Activated CD4-positive, alpha-beta memory T cell treated with anti-CD3 and anti-CD28 coated beads, Interleukin-2, amount 10 ng/mL, durations not matched to agents 7 days and 5 days (primary cell): ENCODE data around the gene HOXC13. TPM values are rescaled to one million over a fixed set of nuclear protein-coding genes. Genes with fewer than 3 reads are reported as not detected.
A peak's percentile ranks its signal among the peaks of the same experiment; 100 is the strongest.

ENCODE experiments used
- CTCF ChIA-PET: fragments of 350-600 bp; sonication (Branson Sonifier 250); formaldehyde crosslinking; loops from one replicate; lab custom pipeline; 2021; ENCODE audit warnings: antibody characterized with exemption, inconsistent platforms; lab: Charles Lee
- POLR2A ChIA-PET: fragments of 350-600 bp; sonication (Branson Sonifier 250); formaldehyde crosslinking; loops from one replicate; lab custom pipeline; 2021; ENCODE audit warnings: antibody characterized with exemption; lab: Charles Lee
- DNase-seq: peaks from one replicate; pipeline ENCODE4 v3.0.0-alpha.2; 2020
- H3K27ac Mint-ChIP-seq: one replicate; pipeline ENCODE4 v1.8.0; 2021; ENCODE audit warnings: mild to moderate bottlenecking, mixed read lengths
- H3K27me3 Mint-ChIP-seq: one replicate; pipeline ENCODE4 v1.8.0; 2021; ENCODE audit warnings: mixed read lengths
- H3K36me3 Mint-ChIP-seq: one replicate; pipeline ENCODE4 v1.8.0; 2021; ENCODE audit warnings: low read depth, mixed read lengths
- H3K4me1 Mint-ChIP-seq: one replicate; pipeline ENCODE4 v1.8.0; 2021; ENCODE audit warnings: mixed read lengths
- H3K4me3 Mint-ChIP-seq: one replicate; pipeline ENCODE4 v1.8.0; 2021; ENCODE audit warnings: mild to moderate bottlenecking, mixed read lengths
- H3K9me3 Mint-ChIP-seq: one replicate; pipeline ENCODE4 v1.8.0; 2021; ENCODE audit warnings: mixed read lengths
- total RNA-seq, 2 experiments: library from RNA; stranded (reverse); gene quantifications; one replicate each; pipeline ENCODE4 v1.2.3, GENCODE V29; 2021

HOXC13 gene
- total RNA-seq, 2 experiments from 2014 or later: not detected

DNA sequence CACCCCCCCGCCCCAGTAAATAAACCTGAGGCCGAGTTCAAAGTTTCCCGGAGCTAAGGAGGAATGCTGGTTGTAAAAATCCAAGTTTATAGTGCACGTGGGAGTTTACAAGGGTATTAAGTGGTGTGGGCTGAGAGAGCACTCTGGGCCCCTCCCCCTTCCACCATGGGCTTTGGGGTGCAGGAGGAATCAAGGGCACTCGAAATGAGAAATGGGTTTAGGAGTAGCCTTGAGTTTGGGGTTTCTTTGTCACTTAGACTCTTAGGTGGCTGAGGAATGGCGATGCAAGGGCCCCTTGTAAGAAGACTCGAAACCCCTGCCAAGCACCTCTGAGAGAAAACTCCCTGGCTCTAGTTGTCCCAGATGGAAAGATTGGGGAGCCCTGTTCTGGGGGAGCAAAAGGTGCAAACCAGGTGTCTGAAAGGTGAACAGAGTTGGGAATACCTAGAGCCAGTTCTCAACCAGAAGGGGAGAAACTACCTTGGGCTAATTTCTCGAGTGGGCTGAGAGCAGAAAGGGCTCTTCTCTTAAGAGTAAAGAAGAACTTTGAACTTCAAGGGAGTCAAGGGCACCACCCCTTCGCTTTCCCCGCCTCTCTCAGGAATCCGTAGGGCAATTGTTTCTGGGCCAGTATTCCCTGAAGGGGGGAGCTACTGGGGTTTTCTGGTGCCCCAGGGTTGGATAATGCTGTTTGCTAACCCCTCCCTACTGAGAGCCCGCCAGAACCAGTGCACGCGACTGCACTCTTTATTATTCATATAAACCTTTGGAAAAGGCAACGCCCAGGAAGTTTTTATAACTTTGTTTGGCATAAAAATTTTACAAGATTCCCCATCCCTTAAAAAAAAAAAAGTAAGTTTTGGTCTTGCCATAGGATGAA, 40.1 kb downstream of the HOXC13 start:
- Mint-ChIP-seq H3K27me3 (peaks cover 94% of the 10 kb centered on the region), H3K27ac (no peak overlapping the region), H3K9me3 (no peaks in the 10 kb centered on the region), H3K4me1 (peaks cover 7% of the 10 kb centered on the region), H3K36me3 (peaks cover 6% of the 10 kb centered on the region), H3K4me3 (no peak overlapping the region)
- no peak for DNase-seq
- CTCF ChIA-PET: no interaction called here
- POLR2A ChIA-PET: no interaction called here

GRCh38 chr12:53980104-53980801, 41.6 kb downstream of the HOXC13 start:
- ChIA-PET CTCF (interaction anchor here (1.5 kb wide), 1 partner anchor 222 kb away, joined by 3 read pairs; no protein-coding TSS in a partner anchor), POLR2A (interaction anchor here (1.3 kb wide), 1 partner anchor 45 kb away, joined by 3 read pairs; no protein-coding TSS in a partner anchor)
- DNase-seq: no peak
- Mint-ChIP-seq H3K27me3 (peaks cover 96% of the 10 kb centered on the region), H3K4me3 (no peak overlapping the region), H3K4me1 (peaks cover 9% of the 10 kb centered on the region), H3K9me3 (no peaks in the 10 kb centered on the region), H3K27ac (no peak overlapping the region), H3K36me3 (peaks cover 10% of the 10 kb centered on the region)

DNA sequence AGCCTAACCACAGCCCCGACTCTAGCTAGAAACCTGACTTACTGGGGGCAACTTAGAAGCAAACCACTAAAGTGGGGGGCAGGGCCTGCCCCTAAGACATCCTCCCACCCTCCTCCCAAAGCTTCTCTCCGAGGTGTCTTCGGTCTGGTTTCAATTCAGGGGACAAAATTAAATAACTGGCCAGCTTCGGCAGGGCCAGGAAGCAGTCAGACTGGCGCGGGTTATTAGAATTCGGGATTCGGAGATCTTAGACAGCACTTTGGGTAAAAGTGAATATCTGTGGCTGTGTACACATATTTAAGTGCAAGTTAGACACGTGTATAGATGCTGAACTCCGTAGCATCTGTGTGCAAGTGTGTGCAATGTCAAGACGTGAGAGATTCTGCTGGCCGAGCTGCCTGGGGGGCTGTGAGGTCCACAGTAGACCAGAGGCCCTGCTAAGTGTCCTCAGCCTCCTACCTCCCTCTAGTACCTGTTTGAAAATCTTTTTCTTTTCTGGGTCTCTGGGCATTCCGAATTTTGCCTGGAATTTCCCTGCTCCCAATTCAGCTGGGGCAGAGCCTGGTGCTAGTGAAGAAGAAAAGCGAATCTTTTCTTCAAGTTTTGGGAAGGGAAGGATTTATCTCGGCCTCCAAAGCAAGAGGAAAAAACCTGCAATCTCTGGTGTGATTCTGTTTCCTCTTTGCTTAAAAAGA, 42.3 kb downstream of the HOXC13 start:
- Mint-ChIP-seq H3K9me3 (no peaks in the 10 kb centered on the region), H3K27me3 (peaks cover 95% of the 10 kb centered on the region), H3K27ac (no peak overlapping the region), H3K4me1 (peaks cover 10% of the 10 kb centered on the region), H3K4me3 (no peak overlapping the region), H3K36me3 (peaks cover 4% of the 10 kb centered on the region)
- no peak for DNase-seq
- ChIA-PET CTCF (interaction anchor here (1.5 kb wide), 1 partner anchor 221 kb away, joined by 3 read pairs; no protein-coding TSS in a partner anchor), POLR2A (interaction anchor here (1.3 to 1.5 kb wide), 2 partner anchors 27 to 44 kb away, joined by 3 read pairs; partner anchors contain the start of gene HOXC12)

DNA sequence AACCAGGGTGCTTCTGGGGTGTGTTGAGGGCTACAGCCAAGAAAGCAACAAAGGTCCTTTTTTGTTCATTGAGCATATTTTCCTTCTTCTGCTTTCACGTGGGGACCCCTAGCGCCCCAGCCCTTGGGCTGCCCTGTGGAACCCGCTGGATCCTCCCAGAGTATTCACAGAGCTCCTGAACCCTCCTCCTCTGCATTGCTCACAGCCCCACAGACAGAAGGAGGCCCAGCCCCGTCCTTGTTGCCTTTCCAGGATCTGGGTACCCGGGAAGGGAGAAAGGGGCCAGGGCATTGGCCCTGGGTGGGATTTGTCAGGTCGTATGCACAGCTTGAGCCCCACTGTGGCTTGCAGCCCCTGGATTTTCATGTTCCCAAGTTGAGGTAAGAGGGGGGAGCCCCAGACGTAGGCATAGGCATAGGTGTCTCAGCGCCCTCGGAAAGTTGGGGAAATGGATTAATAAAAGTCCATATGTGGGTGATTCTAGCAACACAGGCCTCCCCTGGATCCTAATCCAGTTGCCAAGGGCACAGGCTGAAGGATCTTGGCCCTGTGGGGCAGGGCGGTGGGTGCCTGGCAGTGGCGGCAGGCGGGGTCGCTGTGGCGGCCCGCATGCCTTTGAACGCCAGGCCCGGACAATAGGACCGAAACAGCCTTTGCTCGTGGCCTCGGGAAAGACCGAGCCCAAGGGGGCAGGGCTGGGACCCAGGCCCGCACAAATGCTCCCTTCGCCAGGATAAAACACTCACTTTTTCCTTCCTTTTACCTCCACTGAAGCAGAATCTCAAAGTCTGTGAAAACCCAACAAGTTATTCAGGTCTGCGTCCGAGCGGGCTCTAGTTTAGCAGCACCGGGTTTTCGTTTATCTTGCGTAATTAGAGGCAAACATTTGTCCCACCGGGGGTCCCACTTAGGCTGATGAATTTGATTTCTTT, 43.3 kb downstream of the HOXC13 start:
- Mint-ChIP-seq H3K27ac (no peak overlapping the region), H3K27me3 (peaks cover 94% of the 10 kb centered on the region), H3K4me1 (peaks cover 17% of the 10 kb centered on the region), H3K9me3 (no peaks in the 10 kb centered on the region), H3K4me3 (no peak overlapping the region), H3K36me3 (peaks cover 4% of the 10 kb centered on the region)
- DNase-seq: no peak
- ChIA-PET CTCF (interaction anchor here (1.5 kb wide), 1 partner anchor 220 kb away, joined by 3 read pairs; no protein-coding TSS in a partner anchor), POLR2A (interaction anchor here (1.3 to 1.5 kb wide), 2 partner anchors 28 to 43 kb away, joined by 3 read pairs; partner anchors contain the start of gene HOXC12)

DNA sequence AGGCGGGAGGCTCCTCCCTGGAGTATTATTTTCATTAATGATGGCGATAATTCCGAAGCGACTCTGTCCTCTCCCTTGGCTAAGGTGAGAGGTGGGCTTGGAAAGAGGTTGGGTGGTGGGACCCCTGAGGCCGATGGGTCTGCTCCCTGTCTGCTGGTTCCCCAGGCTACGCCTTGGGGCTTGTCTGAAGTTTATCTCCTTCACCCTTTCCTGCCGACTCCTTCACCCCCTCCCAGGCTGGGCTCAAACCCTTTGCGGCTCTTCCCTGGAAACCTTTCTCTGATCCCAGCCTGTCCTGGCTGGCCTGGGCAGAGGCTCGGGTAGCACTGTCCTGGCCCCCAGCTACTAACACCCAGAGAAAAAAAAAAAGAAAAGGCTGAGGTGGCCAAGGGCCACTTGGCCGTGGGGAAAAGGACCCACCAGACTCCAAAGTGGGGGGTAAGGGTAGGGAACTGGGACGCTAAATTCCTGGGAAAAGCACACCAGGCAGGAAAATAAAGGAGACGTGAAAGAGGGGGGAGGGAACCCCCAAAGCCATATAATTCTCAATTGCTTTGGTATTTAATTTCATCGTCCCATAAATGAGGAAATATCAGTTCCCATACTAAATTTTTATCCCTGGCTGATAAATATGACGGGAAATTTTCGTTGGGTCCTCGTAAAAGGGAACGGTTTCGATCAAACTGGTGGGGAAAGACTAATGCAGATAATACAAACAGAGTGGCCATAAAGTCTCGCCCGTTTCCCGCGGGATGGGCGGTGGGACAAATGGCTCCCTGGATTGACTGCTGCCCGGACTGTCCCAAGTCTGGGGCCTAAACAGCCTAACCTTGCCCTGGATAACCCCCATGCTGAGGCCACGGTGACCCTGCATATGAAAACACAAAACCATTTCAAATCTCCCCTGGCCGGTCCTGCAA, 44.3 kb downstream of the HOXC13 start:
- Mint-ChIP-seq H3K4me3 (no peak overlapping the region), H3K27me3 (peaks cover 94% of the 10 kb centered on the region), H3K4me1 (peaks cover 17% of the 10 kb centered on the region), H3K9me3 (no peaks in the 10 kb centered on the region), H3K36me3 (peaks cover 4% of the 10 kb centered on the region), H3K27ac (peak overlapping the region; percentile 3)
- no peak for DNase-seq
- ChIA-PET POLR2A (interaction anchor here (1.5 kb wide), 1 partner anchor 29 kb away, joined by 3 read pairs; the partner anchor contains the start of gene HOXC12), CTCF (no interaction called here)

- no peak for DNase-seq
- Mint-ChIP-seq H3K27me3 (peaks cover 94% of the 10 kb centered on the region), H3K36me3 (peaks cover 4% of the 10 kb centered on the region), H3K27ac (peak overlapping the region; percentile 3), H3K9me3 (no peaks in the 10 kb centered on the region), H3K4me1 (peaks cover 19% of the 10 kb centered on the region), H3K4me3 (no peak overlapping the region)
- ChIA-PET CTCF (interaction anchor here (2.3 kb wide), 1 partner anchor 17 kb away, joined by 7 read pairs; the partner anchor contains the start of gene HOXC9), POLR2A (no interaction called here)
Measured at GRCh38 chr12:53983568-53983949, 44.9 kb downstream of the HOXC13 start.

DNA sequence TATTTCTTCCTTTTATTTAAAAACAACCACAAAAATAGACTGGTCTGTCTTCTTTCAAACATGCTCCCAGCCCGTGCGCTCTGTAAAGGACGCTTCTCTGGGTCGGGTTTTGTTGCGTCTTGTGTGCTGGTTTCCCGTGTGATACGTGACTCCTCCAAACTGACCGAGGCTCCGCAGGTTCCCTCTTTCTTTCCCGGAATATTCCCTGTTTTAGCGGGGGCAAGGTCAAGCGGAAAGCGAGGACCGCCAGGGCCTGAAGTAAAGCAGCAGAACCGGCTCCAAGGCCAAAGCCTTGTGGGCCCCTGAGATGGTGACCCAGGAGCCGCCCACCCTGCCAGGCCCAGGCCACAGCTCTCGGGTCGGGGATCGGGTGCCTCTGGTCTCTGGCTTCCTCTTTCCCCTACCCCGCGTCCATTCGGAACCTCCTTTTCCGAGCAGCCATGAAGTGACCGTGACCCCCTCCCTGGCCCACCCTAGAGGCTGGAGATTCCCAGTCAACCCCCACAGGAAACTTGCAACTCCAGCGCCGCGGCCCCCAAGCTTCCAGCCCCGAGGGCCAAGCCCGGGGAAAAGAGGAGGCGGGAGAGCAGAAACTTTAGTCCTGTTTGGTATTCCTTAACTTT, 45.4 kb downstream of the HOXC13 start:
- Mint-ChIP-seq H3K4me3 (no peak overlapping the region), H3K27ac (no peak overlapping the region), H3K27me3 (peaks cover 94% of the 10 kb centered on the region), H3K4me1 (peaks cover 21% of the 10 kb centered on the region), H3K9me3 (no peaks in the 10 kb centered on the region), H3K36me3 (peaks cover 4% of the 10 kb centered on the region)
- ChIA-PET POLR2A (interaction anchor here (0.9 kb wide), 1 partner anchor 25 kb away, joined by 3 read pairs; no protein-coding TSS in a partner anchor), CTCF (interaction anchor here (1.2 to 4.3 kb wide), 5 partner anchors 15 to 224 kb away, joined by 3 to 25 read pairs (median 7); partner anchors contain the start of genes HOXC8 and HOXC9)
- DNase-seq: no peak

DNA sequence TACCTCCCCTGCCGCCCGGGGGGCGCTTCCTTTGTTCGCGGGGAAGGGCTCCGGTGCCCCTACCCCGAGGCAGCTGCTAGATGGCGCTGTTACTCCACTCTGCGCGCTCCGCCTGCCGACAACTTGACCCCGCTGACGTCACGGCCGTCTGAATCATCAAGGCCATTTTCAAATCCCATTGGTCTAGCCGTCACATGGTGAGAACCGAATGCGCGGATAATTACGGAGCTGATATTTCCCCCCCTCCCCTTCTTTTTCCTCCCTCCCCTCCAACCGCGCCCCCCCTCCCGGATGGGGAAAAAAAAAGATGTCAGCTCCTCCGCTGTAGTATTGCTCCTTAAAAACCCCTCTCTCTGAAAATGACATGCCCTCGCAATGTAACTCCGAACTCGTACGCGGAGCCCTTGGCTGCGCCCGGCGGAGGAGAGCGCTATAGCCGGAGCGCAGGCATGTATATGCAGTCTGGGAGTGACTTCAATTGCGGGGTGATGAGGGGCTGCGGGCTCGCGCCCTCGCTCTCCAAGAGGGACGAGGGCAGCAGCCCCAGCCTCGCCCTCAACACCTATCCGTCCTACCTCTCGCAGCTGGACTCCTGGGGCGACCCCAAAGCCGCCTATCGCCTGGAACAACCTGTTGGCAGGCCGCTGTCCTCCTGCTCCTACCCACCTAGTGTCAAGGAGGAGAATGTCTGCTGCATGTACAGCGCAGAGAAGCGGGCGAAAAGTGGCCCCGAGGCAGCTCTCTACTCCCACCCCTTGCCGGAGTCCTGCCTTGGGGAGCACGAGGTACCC, 46.5 kb downstream of the HOXC13 start, which contains the start of gene HOXC10:
HOXC10 (plus strand) TSS at position 246 of the 791 bp plus-strand sequence; CDS start at position 360, 114 bp downstream.
- H3K27ac Mint-ChIP-seq: peak within 1 kb of the TSS; percentile 47
- H3K36me3 Mint-ChIP-seq: peaks cover 4% of the 10 kb centered on the region
- H3K4me3 Mint-ChIP-seq: peak within 1 kb of the TSS; percentile 48
- POLR2A ChIA-PET: interaction anchor here (0.5 to 0.9 kb wide), 3 partner anchors 11 to 67 kb away, joined by 3 read pairs; no protein-coding TSS in a partner anchor
- H3K4me1 Mint-ChIP-seq: peaks cover 31% of the 10 kb centered on the region
- no peaks in the 10 kb centered on the region for H3K9me3 Mint-ChIP-seq
- peaks cover 94% of the 10 kb centered on the region for H3K27me3 Mint-ChIP-seq
- peak; percentile 88 for DNase-seq
- CTCF ChIA-PET: interaction anchor here (0.6 to 4.3 kb wide), 14 partner anchors 14 to 231 kb away, joined by 3 to 25 read pairs (median 4); partner anchors contain the start of genes HOXC8 and HOXC9

GRCh38 chr12:53985692-53985993, 47.0 kb downstream of the HOXC13 start:
- CTCF ChIA-PET: interaction anchor here (0.7 to 4.3 kb wide), 8 partner anchors 15 to 215 kb away, joined by 3 to 25 read pairs (median 6); partner anchors contain the start of genes HOXC8 and HOXC9
- no peak for DNase-seq
- H3K27me3 Mint-ChIP-seq: peaks cover 94% of the 10 kb centered on the region
- peak overlapping the region; percentile 15 for H3K4me3 Mint-ChIP-seq
- no peaks in the 10 kb centered on the region for H3K9me3 Mint-ChIP-seq
- H3K36me3 Mint-ChIP-seq: peaks cover 4% of the 10 kb centered on the region
- H3K27ac Mint-ChIP-seq: no peak overlapping the region
- POLR2A ChIA-PET: interaction anchor here (0.5 kb wide), 1 partner anchor 68 kb away, joined by 3 read pairs; no protein-coding TSS in a partner anchor
- peaks cover 35% of the 10 kb centered on the region for H3K4me1 Mint-ChIP-seq
